Uterus (tissue), 4 donors: Measurements from ENCODE around the gene SHISA5. TPM values are rescaled to one million over a fixed set of nuclear protein-coding genes. Genes with fewer than 3 reads are reported as not detected.
A peak's percentile ranks its signal among the peaks of the same experiment; 100 is the strongest.

ENCODE experiments used
- DNase-seq, 2 donors: peaks; one replicate each; pipeline ENCODE4 v3.0.0-alpha.2; 2019 to 2020
- H3K27ac ChIP-seq, 2 donors: fragments of 200-600 bp; sonication (generic); 1 replicate in 1 of 2; 2 replicates in 1 of 2; pipeline ENCODE4 v1.5.1; 2016 to 2018
- H3K27me3 ChIP-seq, 2 donors: fragments of 200-600 bp; sonication (generic); one replicate each; pipeline ENCODE4 v1.5.1; 2018 to 2019; ENCODE audit warnings: control low read depth in 1 of 2
- H3K36me3 ChIP-seq, 2 donors: fragments of 200-600 bp; sonication (generic); one replicate each; pipeline ENCODE4 v1.5.1; 2019; ENCODE audit warnings: control low read depth in 1 of 2
- H3K4me1 ChIP-seq, 2 donors: fragments of 200-600 bp; sonication (generic); one replicate each; pipeline ENCODE4 v1.5.1; 2018 to 2019; ENCODE audit warnings: control low read depth in 1 of 2
- H3K4me3 ChIP-seq, 2 donors: fragments of 200-600 bp; sonication (generic); 1 replicate in 1 of 2; 2 replicates in 1 of 2; pipeline ENCODE4 v1.5.1; 2018 to 2019; ENCODE audit warnings: mild to moderate bottlenecking in 1 of 2
- H3K9me3 ChIP-seq, 2 donors: fragments of 200-600 bp; sonication (generic); one replicate each; pipeline ENCODE4 v1.5.1; 2019; ENCODE audit warnings: control low read depth in 1 of 2
- CTCF ChIP-seq, 4 experiments: fragments of 200-600 bp in 2 of 4; fragments of 450-650 bp in 2 of 4; sonication (generic) in 2 of 4; IDR thresholded peaks; one replicate each; pipeline ENCODE4 v1.5.1; 2016 to 2019; ENCODE audit warnings: antibody characterized with exemption in 4 of 4, mild to moderate bottlenecking in 2 of 4, moderate library complexity in 1 of 4
- POLR2A ChIP-seq, 2 donors: fragments of 450-650 bp; IDR thresholded peaks; one replicate each; pipeline ENCODE4 v1.6.1; 2016; ENCODE audit warnings: antibody characterized with exemption in 2 of 2, mild to moderate bottlenecking in 1 of 2, moderate library complexity in 1 of 2
- intact Hi-C: fragments of 100-400 bp; cut with DNase I; formaldehyde crosslinking; loops from one replicate; pipeline ENCODE4 v1.15.1; 2023; ENCODE audit warnings: low total_unique reads
- total RNA-seq, 4 donors: library from RNA; depleted of rRNA in 3 of 4; stranded (reverse); fragments of >200 nt in 3 of 4; gene quantifications; one replicate each; pipeline versions ENCODE4 v1.1.0 to v1.2.4, GENCODE V29; 2014 to 2023
- donor health status: DM: yes; HTN: yes; CAD: no.

The SHISA5 gene
- total RNA-seq, 4 donors from 2014 or later: 52.4 to 210 (median 72.8) TPM

- Histone ChIP-seq H3K27ac (peak overlapping the region in 1 of 2 donors; percentile 12), H3K36me3 (no peaks in the 10 kb centered on the region), H3K4me1 (peaks cover 7 to 19% of the 10 kb centered on the region in 2 donors)
Observed at GRCh38 chr3:48422681-48423080, 81.3 kb downstream of the SHISA5 start.

GRCh38 chr3:48422272-48422671, 81.7 kb downstream of the SHISA5 start:
- intact Hi-C loops: no loop called here
- Histone ChIP-seq H3K9me3 (no peaks in the 10 kb centered on the region), H3K27ac (no peak overlapping the region), H3K4me1 (peaks cover 7 to 19% of the 10 kb centered on the region in 2 donors), H3K4me3 (no peak overlapping the region), H3K27me3 (no peaks in the 10 kb centered on the region), H3K36me3 (no peaks in the 10 kb centered on the region)
- TF ChIP-seq CTCF (IDR thresholded peaks at IDR 0.05): no peak
- TF ChIP-seq POLR2A (IDR thresholded peaks at IDR 0.05): no peak
- no peak for DNase-seq

More at GRCh38 chr3:48422681-48423080, 81.3 kb downstream of the SHISA5 start:
- DNase-seq: no peak
- H3K9me3 ChIP-seq: no peaks in the 10 kb centered on the region
- H3K27me3 ChIP-seq: no peaks in the 10 kb centered on the region
- no peak overlapping the region for H3K4me3 ChIP-seq
- intact Hi-C loops: no loop called here
- no peak for TF ChIP-seq POLR2A (IDR thresholded peaks at IDR 0.05)
- no peak for TF ChIP-seq CTCF (IDR thresholded peaks at IDR 0.05)

DNA sequence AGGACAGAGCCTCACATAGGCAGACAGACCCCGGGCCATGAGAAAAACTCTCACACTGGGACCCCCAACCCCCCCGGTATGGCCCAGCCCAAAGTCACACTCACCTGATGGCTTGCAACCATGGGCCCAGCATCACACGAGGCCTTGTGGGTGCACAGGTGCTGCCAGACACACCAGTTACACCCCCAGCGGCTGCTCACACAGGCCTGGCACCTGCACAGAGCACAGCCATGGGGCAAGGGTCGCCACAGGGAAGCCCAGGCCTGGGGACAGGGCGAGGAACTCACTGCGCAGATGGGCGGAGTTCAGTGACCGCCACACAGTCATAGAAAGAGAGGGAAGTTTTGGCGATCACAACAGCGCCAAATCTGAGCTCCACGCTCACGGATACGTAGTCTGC, 83.4 kb downstream of the SHISA5 start:
- TF ChIP-seq CTCF (IDR thresholded peaks at IDR 0.05) (no peak), POLR2A (IDR thresholded peaks at IDR 0.05) (no peak)
- no peak for DNase-seq
- intact Hi-C loops: no loop called here
- Histone ChIP-seq H3K4me1 (peaks cover 0 to 19% of the 10 kb centered on the region in 2 donors), H3K9me3 (no peaks in the 10 kb centered on the region), H3K4me3 (no peak overlapping the region), H3K36me3 (no peaks in the 10 kb centered on the region), H3K27me3 (no peaks in the 10 kb centered on the region), H3K27ac (no peak overlapping the region)

DNA sequence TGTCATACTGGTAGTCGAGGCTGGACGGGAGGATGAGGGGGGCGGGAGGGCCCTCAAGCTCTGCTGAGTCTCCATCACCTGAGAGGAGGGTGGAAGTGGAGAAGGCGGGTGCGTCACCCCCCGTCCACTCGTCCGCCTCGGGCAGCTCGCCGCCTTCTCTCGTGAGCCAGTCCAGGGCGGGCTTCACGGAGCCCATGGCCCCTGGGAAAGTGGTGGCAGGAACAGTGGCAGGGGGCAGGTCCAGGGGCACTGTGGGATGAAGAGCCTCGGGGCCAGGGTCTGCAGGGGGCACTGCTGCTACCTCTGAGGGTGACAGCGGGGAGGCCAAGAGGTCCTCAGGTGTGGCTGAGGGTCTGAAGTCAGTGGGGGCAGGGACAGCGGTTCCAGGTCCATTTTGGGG, 84.4 kb downstream of the SHISA5 start:
- intact Hi-C loops: no loop called here
- H3K4me1 ChIP-seq: peaks cover 0 to 11% of the 10 kb centered on the region in 2 donors
- no peak overlapping the region for H3K4me3 ChIP-seq
- H3K36me3 ChIP-seq: no peaks in the 10 kb centered on the region
- no peak for TF ChIP-seq POLR2A (IDR thresholded peaks at IDR 0.05)
- TF ChIP-seq CTCF (IDR thresholded peaks at IDR 0.05): no peak
- H3K9me3 ChIP-seq: no peaks in the 10 kb centered on the region
- no peak overlapping the region for H3K27ac ChIP-seq
- H3K27me3 ChIP-seq: no peaks in the 10 kb centered on the region
- no peak for DNase-seq

DNA sequence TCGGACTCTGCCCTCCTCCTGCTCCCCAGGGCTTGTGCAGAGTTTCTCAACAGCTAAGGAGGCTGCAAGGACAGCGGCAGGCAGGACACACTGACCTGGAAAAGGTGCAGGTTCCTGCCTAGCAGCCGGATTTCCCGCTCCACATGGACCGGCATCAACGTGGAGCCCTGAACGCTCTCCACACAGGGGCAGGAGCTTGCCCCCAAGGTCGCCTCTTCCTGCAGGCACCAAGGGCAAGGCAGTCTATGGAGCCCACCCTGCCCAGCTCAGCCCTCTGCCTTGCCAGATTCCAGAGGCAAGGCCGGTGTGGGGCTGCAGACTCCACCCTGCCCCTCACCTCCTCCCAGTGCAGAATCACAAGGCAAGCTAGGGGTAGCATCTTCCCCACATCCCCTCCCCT, 84.8 kb downstream of the SHISA5 start:
- intact Hi-C loops: no loop called here
- H3K27me3 ChIP-seq: no peaks in the 10 kb centered on the region
- H3K4me3 ChIP-seq: no peak overlapping the region
- no peaks in the 10 kb centered on the region for H3K36me3 ChIP-seq
- peaks cover 0 to 8% of the 10 kb centered on the region in 2 donors for H3K4me1 ChIP-seq
- no peaks in the 10 kb centered on the region for H3K9me3 ChIP-seq
- TF ChIP-seq CTCF (IDR thresholded peaks at IDR 0.05): no peak
- no peak for TF ChIP-seq POLR2A (IDR thresholded peaks at IDR 0.05)
- H3K27ac ChIP-seq: no peak overlapping the region
- DNase-seq: no peak
